ENCODE measurements around the gene SLC9A9. TPM values are rescaled to one million over a fixed set of nuclear protein-coding genes. Genes with fewer than 3 reads are reported as not detected.

The SLC9A9 gene
- total and polyA plus RNA-seq, 2 donors (not counting 1 experiment from before 2014, with no cell fraction given) = 14.3 to 74.0 TPM

DNA sequence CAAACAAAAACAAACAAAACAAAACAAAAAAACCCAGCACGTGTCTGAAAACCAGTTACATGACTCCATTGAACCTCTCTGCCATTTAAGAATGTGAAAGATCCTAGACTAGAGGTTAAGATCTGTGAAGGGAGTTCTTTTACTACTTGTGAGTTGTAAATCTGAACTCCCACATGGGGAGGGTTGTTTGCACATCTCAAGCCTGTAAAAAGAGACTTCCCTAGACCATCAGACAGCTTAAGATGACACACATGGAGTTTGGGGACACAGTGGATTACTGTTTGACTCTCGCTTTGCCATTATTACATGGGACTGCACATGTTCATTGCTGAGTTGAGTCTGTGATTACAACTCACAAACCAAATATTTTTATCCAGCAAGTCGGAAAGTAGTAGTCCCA is 171.5 kb downstream of the SLC9A9 start:
- H4K20me1 ChIP-seq (ENCODE audit: control insufficient read depth, extremely low read depth, insufficient read depth, low read length) = no peaks in the 10 kb centered on the region
- H3K4me2 ChIP-seq (ENCODE audit: extremely low read depth, insufficient read depth, low read length) = no peak overlapping the region
- H3K9ac ChIP-seq (ENCODE audit: insufficient read depth, low read length) = no peak overlapping the region
- no peaks in the 10 kb centered on the region for H3K27me3 ChIP-seq (ENCODE audit: control insufficient read depth, insufficient read depth, low read length)
- no peak overlapping the region for H3K4me3 ChIP-seq (replicated peaks in 1 of 4; ENCODE audit: control extremely low read depth in 1 of 4, insufficient read depth in 1 of 4, low read depth in 3 of 4, low read length in 4 of 4)
- no peaks in the 10 kb centered on the region for H3K79me2 ChIP-seq (ENCODE audit: control insufficient read depth, insufficient read depth, low read length)
- no peak overlapping the region for H3K27ac ChIP-seq (ENCODE audit: insufficient read depth, low read length)
- DNase-seq (ENCODE audit: low read depth in 2 of 2) = no peak
- H3K9me3 ChIP-seq (ENCODE audit: control insufficient read depth, insufficient read depth, low read depth, low read length) = no peaks in the 10 kb centered on the region
- no peaks in the 10 kb centered on the region for H3K36me3 ChIP-seq (ENCODE audit: control insufficient read depth, insufficient read depth, low read length)
- H2AFZ ChIP-seq (ENCODE audit: low read length) = no peak overlapping the region
- no peaks in the 10 kb centered on the region for H3K4me1 ChIP-seq (ENCODE audit: control insufficient read depth, extremely low read depth, insufficient read depth, low read length)
- TF ChIP-seq EZH2 (IDR thresholded peaks at IDR 0.05; ENCODE audit: low read length, missing control alignments) = no peak
- TF ChIP-seq, protein P1, sequence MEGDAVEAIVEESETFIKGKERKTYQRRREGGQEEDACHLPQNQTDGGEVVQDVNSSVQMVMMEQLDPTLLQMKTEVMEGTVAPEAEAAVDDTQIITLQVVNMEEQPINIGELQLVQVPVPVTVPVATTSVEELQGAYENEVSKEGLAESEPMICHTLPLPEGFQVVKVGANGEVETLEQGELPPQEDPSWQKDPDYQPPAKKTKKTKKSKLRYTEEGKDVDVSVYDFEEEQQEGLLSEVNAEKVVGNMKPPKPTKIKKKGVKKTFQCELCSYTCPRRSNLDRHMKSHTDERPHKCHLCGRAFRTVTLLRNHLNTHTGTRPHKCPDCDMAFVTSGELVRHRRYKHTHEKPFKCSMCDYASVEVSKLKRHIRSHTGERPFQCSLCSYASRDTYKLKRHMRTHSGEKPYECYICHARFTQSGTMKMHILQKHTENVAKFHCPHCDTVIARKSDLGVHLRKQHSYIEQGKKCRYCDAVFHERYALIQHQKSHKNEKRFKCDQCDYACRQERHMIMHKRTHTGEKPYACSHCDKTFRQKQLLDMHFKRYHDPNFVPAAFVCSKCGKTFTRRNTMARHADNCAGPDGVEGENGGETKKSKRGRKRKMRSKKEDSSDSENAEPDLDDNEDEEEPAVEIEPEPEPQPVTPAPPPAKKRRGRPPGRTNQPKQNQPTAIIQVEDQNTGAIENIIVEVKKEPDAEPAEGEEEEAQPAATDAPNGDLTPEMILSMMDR (conservative IDR thresholded peaks at IDR 0.05 in 1 of 2, IDR thresholded peaks at IDR 0.05 in 1 of 2; ENCODE audit: low read depth in 1 of 2, low read length in 2 of 2) = no peak

DNA sequence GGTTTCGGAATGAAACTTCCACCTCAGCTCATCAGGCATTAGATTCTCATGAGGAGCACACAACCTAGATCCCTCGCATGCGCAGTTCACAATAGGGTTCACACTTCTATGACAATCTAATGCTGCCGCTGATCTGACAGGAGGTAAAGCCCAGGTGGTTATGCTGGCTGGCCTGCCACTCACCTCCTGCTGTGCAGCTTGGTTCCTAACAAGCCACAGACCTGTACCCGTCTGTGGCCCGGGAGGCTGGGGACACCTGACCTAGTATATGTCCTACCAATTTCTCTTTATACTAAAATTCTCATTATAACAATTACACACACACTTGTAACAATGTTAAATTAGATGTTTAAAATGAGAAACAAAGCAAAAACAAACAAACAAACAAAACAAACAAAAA is 172.2 kb downstream of the SLC9A9 start:
- no peaks in the 10 kb centered on the region for H3K9me3 ChIP-seq (ENCODE audit: control insufficient read depth, insufficient read depth, low read depth, low read length)
- TF ChIP-seq, protein P1 (conservative IDR thresholded peaks at IDR 0.05 in 1 of 2, IDR thresholded peaks at IDR 0.05 in 1 of 2; ENCODE audit: low read depth in 1 of 2, low read length in 2 of 2) = no peak
- no peak for TF ChIP-seq EZH2 (IDR thresholded peaks at IDR 0.05; ENCODE audit: low read length, missing control alignments)

DNA sequence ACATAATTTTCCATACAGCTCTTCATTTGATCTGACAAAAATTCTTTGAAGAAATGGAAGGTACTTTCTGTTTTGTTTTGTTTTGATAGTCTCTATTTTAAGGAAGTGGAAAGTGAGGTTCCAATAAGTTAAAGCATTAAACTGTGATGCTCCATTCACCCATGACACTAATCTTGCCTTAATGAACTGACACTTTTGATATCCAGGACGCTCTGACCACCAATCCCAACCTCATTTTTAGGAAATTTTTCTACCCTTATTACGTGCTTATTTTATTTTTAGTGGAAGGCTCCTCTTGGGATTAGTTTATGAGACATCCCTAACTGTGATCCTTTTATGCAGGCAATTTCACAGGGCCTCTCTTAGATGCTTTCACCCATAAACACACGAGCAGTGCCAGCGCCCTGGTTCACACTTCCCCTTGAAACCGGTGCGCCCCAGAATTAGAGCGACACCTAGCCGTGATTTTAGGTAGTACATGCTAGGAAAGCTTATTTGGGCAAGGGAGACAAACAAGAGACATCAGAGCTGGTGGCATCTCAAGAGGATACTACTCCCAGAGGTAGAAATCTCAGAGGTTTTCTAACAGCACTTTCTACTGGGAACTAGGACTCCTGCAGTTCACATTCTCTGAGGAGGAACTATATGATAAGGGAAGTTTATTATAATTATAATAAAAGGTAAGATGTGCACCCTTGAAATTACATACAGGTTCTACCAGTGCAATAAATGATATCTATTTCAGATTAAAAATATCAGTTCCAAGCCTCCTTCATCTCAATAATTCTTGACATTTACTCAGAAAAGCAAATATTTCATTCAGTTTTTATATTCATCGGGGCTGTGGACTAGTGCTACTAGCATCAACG is 173.9 kb downstream of the SLC9A9 start:
- Histone ChIP-seq H3K4me2 (ENCODE audit: extremely low read depth, insufficient read depth, low read length) (no peak overlapping the region), H3K79me2 (ENCODE audit: control insufficient read depth, insufficient read depth, low read length) (no peaks in the 10 kb centered on the region), H3K27ac (ENCODE audit: insufficient read depth, low read length) (no peak overlapping the region), H3K27me3 (ENCODE audit: control insufficient read depth, insufficient read depth, low read length) (no peaks in the 10 kb centered on the region), H3K4me1 (ENCODE audit: control insufficient read depth, extremely low read depth, insufficient read depth, low read length) (no peaks in the 10 kb centered on the region), H4K20me1 (ENCODE audit: control insufficient read depth, extremely low read depth, insufficient read depth, low read length) (no peaks in the 10 kb centered on the region), H3K36me3 (ENCODE audit: control insufficient read depth, insufficient read depth, low read length) (no peaks in the 10 kb centered on the region), H3K9me3 (ENCODE audit: control insufficient read depth, insufficient read depth, low read depth, low read length) (no peaks in the 10 kb centered on the region), H3K4me3 (replicated peaks in 1 of 4; ENCODE audit: control extremely low read depth in 1 of 4, insufficient read depth in 1 of 4, low read depth in 3 of 4, low read length in 4 of 4) (no peak overlapping the region), H3K9ac (ENCODE audit: insufficient read depth, low read length) (no peak overlapping the region), H2AFZ (ENCODE audit: low read length) (peak overlapping the region; percentile 2)
- DNase-seq (ENCODE audit: low read depth in 2 of 2) = peak; percentile 54 to 78
- TF ChIP-seq, protein P1 (conservative IDR thresholded peaks at IDR 0.05 in 1 of 2, IDR thresholded peaks at IDR 0.05 in 1 of 2; ENCODE audit: low read depth in 1 of 2, low read length in 2 of 2) = peak; percentile 91 to 97
- no peak for TF ChIP-seq EZH2 (IDR thresholded peaks at IDR 0.05; ENCODE audit: low read length, missing control alignments)

More for the DNA sequence above, 172.2 kb downstream of the SLC9A9 start:
- H3K79me2 ChIP-seq (ENCODE audit: control insufficient read depth, insufficient read depth, low read length) = no peaks in the 10 kb centered on the region
- no peak overlapping the region for H3K4me3 ChIP-seq (replicated peaks in 1 of 4; ENCODE audit: control extremely low read depth in 1 of 4, insufficient read depth in 1 of 4, low read depth in 3 of 4, low read length in 4 of 4)
- DNase-seq (ENCODE audit: low read depth in 2 of 2) = no peak
- no peaks in the 10 kb centered on the region for H3K36me3 ChIP-seq (ENCODE audit: control insufficient read depth, insufficient read depth, low read length)
- no peak overlapping the region for H3K27ac ChIP-seq (ENCODE audit: insufficient read depth, low read length)
- H3K9ac ChIP-seq (ENCODE audit: insufficient read depth, low read length) = no peak overlapping the region
- H3K4me1 ChIP-seq (ENCODE audit: control insufficient read depth, extremely low read depth, insufficient read depth, low read length) = no peaks in the 10 kb centered on the region
- no peak overlapping the region for H3K4me2 ChIP-seq (ENCODE audit: extremely low read depth, insufficient read depth, low read length)
- H2AFZ ChIP-seq (ENCODE audit: low read length) = no peak overlapping the region
- H3K27me3 ChIP-seq (ENCODE audit: control insufficient read depth, insufficient read depth, low read length) = no peaks in the 10 kb centered on the region
- no peaks in the 10 kb centered on the region for H4K20me1 ChIP-seq (ENCODE audit: control insufficient read depth, extremely low read depth, insufficient read depth, low read length)

Data from fibroblast of lung (primary cell).